Activated naive CD4-positive, alpha-beta T cell treated with anti-CD3 and anti-CD28 coated beads, Interleukin-2, amount 50 U/mL, for 72 hours (primary cell): Measurements from ENCODE around the gene PMEPA1. TPM values are rescaled to one million over a fixed set of nuclear protein-coding genes. Genes with fewer than 3 reads are reported as not detected.
A peak's percentile ranks its signal among the peaks of the same experiment; 100 is the strongest.

Experiments
- ATAC-seq, 2 donors: fragments of 150-1000 bp; cut with Tn5 transposase; 2 replicates each; pipeline ENCODE4 v1.10.0; 2021; ENCODE audit warnings: mild to moderate bottlenecking in 2 of 2, moderate library complexity in 2 of 2
- DNase-seq, 2 donors: peaks; one replicate each; pipeline ENCODE4 v3.0.0; 2021 to 2022; ENCODE audit warnings: low spot score in 2 of 2
- H3K27ac Mint-ChIP-seq, 2 donors: one replicate each; pipeline ENCODE4 v1.8.0; 2022; ENCODE audit warnings: mild to moderate bottlenecking in 2 of 2, mixed read lengths in 2 of 2
- H3K36me3 Mint-ChIP-seq, 2 donors: one replicate each; pipeline ENCODE4 v1.8.0; 2022; ENCODE audit warnings: mixed read lengths in 2 of 2
- H3K9me3 Mint-ChIP-seq, 2 donors: one replicate each; pipeline ENCODE4 v1.8.0; 2022; ENCODE audit warnings: mixed read lengths in 2 of 2
- total RNA-seq, 2 donors: library from RNA; stranded (reverse); gene quantifications; one replicate each; pipeline ENCODE4 v1.2.3, GENCODE V29; 2022

Gene PMEPA1
- total RNA-seq, 2 donors from 2014 or later: 2.2 to 3.9 TPM

DNA sequence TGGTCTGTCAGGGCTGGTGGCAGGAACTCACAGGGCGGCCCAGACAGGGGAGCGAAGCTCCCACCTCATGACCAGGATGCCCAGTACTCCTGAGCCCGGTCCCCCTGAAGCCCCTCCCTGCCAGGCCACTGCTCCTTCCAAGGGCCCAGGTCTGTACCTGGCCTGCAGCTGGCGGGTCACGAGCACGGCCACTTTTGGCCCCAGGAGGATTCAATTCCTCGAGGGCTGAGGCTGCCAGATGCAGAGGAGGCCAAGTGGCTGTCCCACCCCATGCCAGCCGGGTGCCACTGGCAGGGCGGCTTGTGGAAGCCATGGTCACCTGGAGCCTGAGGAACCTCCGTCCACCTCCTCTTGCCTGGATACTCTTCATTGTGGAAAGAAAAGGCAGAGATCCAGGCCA lies 17.4 kb downstream of the PMEPA1 start:
- no peak overlapping the region for H3K27ac Mint-ChIP-seq
- DNase-seq (no peak), ATAC-seq (no peak)
- H3K9me3 Mint-ChIP-seq: no peaks in the 10 kb centered on the region
- no peaks in the 10 kb centered on the region for H3K36me3 Mint-ChIP-seq

DNA sequence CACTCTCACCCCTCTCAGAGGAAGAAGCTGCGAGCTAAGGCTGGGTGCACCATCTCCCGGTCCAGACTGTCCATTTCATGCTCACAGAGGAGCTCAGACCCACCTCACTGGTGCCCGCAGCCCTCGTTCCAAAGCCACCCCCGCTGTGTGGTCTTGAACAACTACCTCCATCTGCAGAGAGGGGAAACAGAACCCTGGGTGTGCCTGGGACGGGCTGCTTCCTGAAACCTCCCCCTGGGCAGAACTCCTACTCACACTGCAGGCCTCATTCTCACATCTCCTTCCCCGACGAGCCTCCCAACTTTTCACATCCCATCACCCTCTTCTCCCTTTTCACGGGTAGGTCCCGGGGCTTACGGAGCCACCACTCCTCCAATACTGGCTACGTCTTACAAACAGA lies 18.1 kb downstream of the PMEPA1 start:
- Mint-ChIP-seq H3K9me3 (no peaks in the 10 kb centered on the region), H3K36me3 (no peaks in the 10 kb centered on the region), H3K27ac (no peak overlapping the region)
- DNase-seq (no peak), ATAC-seq (no peak)

GRCh38 chr20:57690525-57690924 lies 19.3 kb downstream of the PMEPA1 start:
- Mint-ChIP-seq H3K27ac (no peak overlapping the region), H3K9me3 (no peaks in the 10 kb centered on the region), H3K36me3 (no peaks in the 10 kb centered on the region)
- DNase-seq (no peak), ATAC-seq (no peak)

GRCh38 chr20:57689745-57690481 lies 19.9 kb downstream of the PMEPA1 start:
- no peaks in the 10 kb centered on the region for H3K9me3 Mint-ChIP-seq
- DNase-seq: no peak
- no peak for ATAC-seq

DNA sequence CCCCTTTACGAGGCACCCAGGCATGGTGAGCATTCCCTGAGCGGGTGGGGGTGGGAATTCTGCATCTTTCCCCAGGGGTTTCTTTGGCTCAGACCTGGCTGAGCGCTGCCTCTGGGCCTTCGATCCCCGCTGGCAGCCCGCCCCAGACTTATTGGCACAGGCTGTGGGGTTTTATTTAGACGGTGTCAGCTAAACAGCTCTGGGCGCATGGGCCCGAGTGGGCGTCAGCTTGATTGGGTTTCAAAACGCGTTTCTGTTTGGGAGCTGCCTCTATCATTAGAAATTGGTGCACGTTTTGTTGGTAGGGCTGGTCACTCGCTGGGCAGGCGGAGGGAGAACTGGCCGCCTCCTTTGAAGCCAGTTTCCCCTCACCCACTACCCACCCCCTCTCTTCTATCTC lies 21.0 kb downstream of the PMEPA1 start:
- ATAC-seq: no peak
- no peaks in the 10 kb centered on the region for H3K9me3 Mint-ChIP-seq
- no peaks in the 10 kb centered on the region for H3K36me3 Mint-ChIP-seq
- no peak overlapping the region for H3K27ac Mint-ChIP-seq
- DNase-seq: no peak

More at GRCh38 chr20:57689745-57690481, 19.9 kb downstream of the PMEPA1 start:
- H3K27ac Mint-ChIP-seq: no peak overlapping the region
- H3K36me3 Mint-ChIP-seq: no peaks in the 10 kb centered on the region

GRCh38 chr20:57688295-57688694 lies 21.5 kb downstream of the PMEPA1 start:
- no peaks in the 10 kb centered on the region for H3K36me3 Mint-ChIP-seq
- ATAC-seq: no peak
- H3K27ac Mint-ChIP-seq: no peak overlapping the region

GRCh38 chr20:57686931-57687652 lies 22.7 kb downstream of the PMEPA1 start:
- Mint-ChIP-seq H3K27ac (no peak overlapping the region), H3K36me3 (no peaks in the 10 kb centered on the region), H3K9me3 (no peaks in the 10 kb centered on the region)
- DNase-seq: no peak
- peak in 1 of 2 donors; percentile 47 for ATAC-seq

More at GRCh38 chr20:57688295-57688694, 21.5 kb downstream of the PMEPA1 start:
- no peak for DNase-seq
- no peaks in the 10 kb centered on the region for H3K9me3 Mint-ChIP-seq

DNA sequence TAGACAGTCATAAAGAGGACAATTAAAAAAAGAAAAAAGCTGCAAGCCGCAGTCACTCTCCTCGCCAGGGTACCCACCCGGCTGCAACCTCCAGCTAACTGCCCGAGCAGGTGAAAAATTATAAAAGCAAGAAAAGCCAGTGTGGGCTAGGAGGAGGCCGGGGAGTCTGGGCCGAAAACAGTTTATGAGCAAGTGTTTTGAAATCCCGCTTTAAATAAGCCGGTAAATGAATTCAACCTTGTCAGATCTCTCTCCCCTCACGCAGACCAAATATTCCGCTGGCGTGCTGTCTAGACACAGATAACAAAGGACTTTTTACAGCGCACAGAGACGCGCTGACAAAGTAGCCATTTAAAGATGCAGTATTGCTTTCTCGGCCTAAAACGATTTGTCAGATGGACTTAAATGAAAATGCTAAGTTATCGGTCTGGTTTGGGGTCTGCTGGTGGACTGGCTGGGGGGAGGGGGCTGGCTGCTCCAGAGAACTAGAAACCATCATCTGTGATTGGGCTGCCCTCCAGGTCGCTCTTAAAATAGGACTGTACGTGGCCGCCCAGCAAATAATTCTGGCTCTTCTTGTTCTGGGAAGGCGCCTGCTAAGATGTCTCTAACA lies 24.6 kb downstream of the PMEPA1 start:
- Mint-ChIP-seq H3K9me3 (no peaks in the 10 kb centered on the region), H3K27ac (no peak overlapping the region), H3K36me3 (no peaks in the 10 kb centered on the region)
- ATAC-seq (no peak), DNase-seq (no peak)

DNA sequence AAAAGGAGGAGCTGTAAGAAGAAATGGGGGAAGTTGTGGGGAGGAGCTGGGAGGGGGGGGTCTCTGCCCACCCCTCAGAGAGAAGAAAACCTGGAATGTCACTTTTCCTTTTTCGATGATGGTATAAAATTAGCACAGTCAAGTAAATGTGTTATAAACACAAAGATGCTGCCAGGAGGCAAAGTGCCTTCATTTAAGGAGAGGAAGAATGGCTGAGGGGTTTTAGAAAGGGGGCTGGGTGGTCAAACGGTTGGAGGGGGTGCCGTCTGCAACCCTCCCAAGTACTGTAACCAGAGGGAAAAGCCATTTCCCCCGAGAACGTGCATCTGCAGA lies 25.0 kb downstream of the PMEPA1 start:
- Mint-ChIP-seq H3K27ac (no peak overlapping the region), H3K9me3 (no peaks in the 10 kb centered on the region), H3K36me3 (no peaks in the 10 kb centered on the region)
- ATAC-seq: no peak
- no peak for DNase-seq

- no peak overlapping the region for H3K27ac Mint-ChIP-seq
- no peak for ATAC-seq
- no peaks in the 10 kb centered on the region for H3K36me3 Mint-ChIP-seq
- no peaks in the 10 kb centered on the region for H3K9me3 Mint-ChIP-seq
- no peak for DNase-seq
Measured at GRCh38 chr20:57683881-57684807, 25.7 kb downstream of the PMEPA1 start.

GRCh38 chr20:57683287-57683686 lies 26.5 kb downstream of the PMEPA1 start:
- no peak overlapping the region for H3K27ac Mint-ChIP-seq
- no peaks in the 10 kb centered on the region for H3K36me3 Mint-ChIP-seq
- ATAC-seq (no peak), DNase-seq (no peak)
- H3K9me3 Mint-ChIP-seq: no peaks in the 10 kb centered on the region

GRCh38 chr20:57682184-57683101 lies 27.4 kb downstream of the PMEPA1 start:
- no peaks in the 10 kb centered on the region for H3K9me3 Mint-ChIP-seq
- ATAC-seq (no peak), DNase-seq (no peak)
- H3K36me3 Mint-ChIP-seq: no peaks in the 10 kb centered on the region
- H3K27ac Mint-ChIP-seq: no peak overlapping the region

GRCh38 chr20:57680934-57681914 lies 28.6 kb downstream of the PMEPA1 start:
- H3K36me3 Mint-ChIP-seq: no peaks in the 10 kb centered on the region
- ATAC-seq (peak; percentile 58 to 70), DNase-seq (peak in 1 of 2 donors; percentile 9)
- no peak overlapping the region for H3K27ac Mint-ChIP-seq
- H3K9me3 Mint-ChIP-seq: no peaks in the 10 kb centered on the region

GRCh38 chr20:57680131-57680716 lies 29.6 kb downstream of the PMEPA1 start:
- ATAC-seq (peak in 1 of 2 donors; percentile 5), DNase-seq (no peak)
- Mint-ChIP-seq H3K27ac (no peak overlapping the region), H3K9me3 (no peaks in the 10 kb centered on the region), H3K36me3 (no peaks in the 10 kb centered on the region)
